Fibroblast of lung (primary cell): Measurements from ENCODE around the gene MAML2. TPM values are rescaled to one million over a fixed set of nuclear protein-coding genes. Genes with fewer than 3 reads are reported as not detected.
A peak's percentile ranks its signal among the peaks of the same experiment; 100 is the strongest.

Experiments
- DNase-seq, 2 donors: peaks; one replicate each; pipeline versions ENCODE4 v3.0.0 to v3.0.0-alpha.2; 2010; ENCODE audit warnings: low read depth in 2 of 2
- H2AFZ ChIP-seq: 2 replicates; pipeline ENCODE4 v1.5.1; 2012; ENCODE audit warnings: low read length, control low read depth, inconsistent platforms
- H3K27ac ChIP-seq: 2 replicates; pipeline ENCODE4 v1.5.1; 2011; ENCODE audit warnings: low read length, control low read depth; ENCODE audit not compliant: insufficient read depth
- H3K27me3 ChIP-seq: 2 replicates; pipeline ENCODE4 v1.5.1; 2011; ENCODE audit warnings: mild to moderate bottlenecking, low read length; ENCODE audit not compliant: control insufficient read depth, insufficient read depth
- H3K36me3 ChIP-seq: 2 replicates; pipeline ENCODE4 v1.5.1; 2011; ENCODE audit warnings: low read length; ENCODE audit not compliant: control insufficient read depth, insufficient read depth
- H3K4me1 ChIP-seq: 2 replicates; pipeline ENCODE4 v1.5.1; 2011; ENCODE audit warnings: low read length; ENCODE audit not compliant: control insufficient read depth, insufficient read depth; ENCODE audit errors: extremely low read depth
- H3K4me2 ChIP-seq: 2 replicates; pipeline ENCODE4 v1.5.1; 2011; ENCODE audit warnings: low read length, control low read depth; ENCODE audit not compliant: insufficient read depth; ENCODE audit errors: extremely low read depth
- H3K4me3 ChIP-seq, 4 experiments: fragments of 200-600 bp in 1 of 4; sonication (generic) in 1 of 4; replicated peaks in 1 of 4; 2 replicates each; pipeline ENCODE4 v1.5.1; 2011 to 2016; ENCODE audit warnings: low read length in 4 of 4, low read depth in 3 of 4, mild to moderate bottlenecking in 3 of 4, control low read depth in 2 of 4, inconsistent platforms in 1 of 4, mixed read lengths in 1 of 4; ENCODE audit not compliant: insufficient read depth in 1 of 4; ENCODE audit errors: control extremely low read depth in 1 of 4
- H3K79me2 ChIP-seq: 2 replicates; pipeline ENCODE4 v1.5.1; 2012; ENCODE audit warnings: mild to moderate bottlenecking, low read length, inconsistent platforms; ENCODE audit not compliant: control insufficient read depth, insufficient read depth
- H3K9ac ChIP-seq: 2 replicates; pipeline ENCODE4 v1.5.1; 2011; ENCODE audit warnings: mild to moderate bottlenecking, low read length, control low read depth; ENCODE audit not compliant: insufficient read depth
- H3K9me3 ChIP-seq: 2 replicates; pipeline ENCODE4 v1.5.1; 2012; ENCODE audit warnings: low read depth, low read length; ENCODE audit not compliant: control insufficient read depth, insufficient read depth
- H4K20me1 ChIP-seq: 2 replicates; pipeline ENCODE4 v1.5.1; 2011; ENCODE audit warnings: low read length; ENCODE audit not compliant: control insufficient read depth, insufficient read depth; ENCODE audit errors: extremely low read depth
- CTCF ChIP-seq, 2 donors: IDR thresholded peaks in 1 of 2; conservative IDR thresholded peaks in 1 of 2; 1 replicate in 1 of 2; 2 replicates in 1 of 2; pipeline ENCODE4 v1.5.1; 2011 to 2012; ENCODE audit warnings: low read length in 2 of 2, control low read depth in 1 of 2, inconsistent platforms in 1 of 2, low read depth in 1 of 2, mild to moderate bottlenecking in 1 of 2
- EZH2 ChIP-seq: IDR thresholded peaks from 2 replicates; pipeline ENCODE4 v1.5.1; 2012; ENCODE audit warnings: low read length, control low read depth, mild to moderate bottlenecking; ENCODE audit errors: missing control alignments
- polyA plus RNA-seq, 2 donors: library from polyadenylated mRNA; depleted of rRNA in 1 of 2; stranded (reverse) in 1 of 2; unstranded in 1 of 2; fragments of >200 nt; gene quantifications; 2 replicates each; pipeline ENCODE4 v1.2.1, GENCODE V29; 2011 to 2012; ENCODE audit warnings: missing spikeins in 1 of 2
- total RNA-seq: library from RNA; depleted of rRNA; stranded (reverse); fragments of >200 nt; gene quantifications from 2 replicates; pipeline ENCODE4 v1.2.1, GENCODE V29; 2014

MAML2 gene
- total and polyA plus RNA-seq, 2 donors (not counting 1 experiment from before 2014, with no cell fraction given): 13.0 to 19.0 TPM

- Histone ChIP-seq H3K27me3 (no peaks in the 10 kb centered on the region), H3K36me3 (peaks cover 4% of the 10 kb centered on the region), H3K4me3 (no peak overlapping the region), H3K4me2 (no peak overlapping the region), H3K27ac (no peak overlapping the region), H2AFZ (no peak overlapping the region), H3K79me2 (no peaks in the 10 kb centered on the region), H4K20me1 (no peaks in the 10 kb centered on the region), H3K9ac (no peak overlapping the region), H3K9me3 (no peaks in the 10 kb centered on the region), H3K4me1 (no peaks in the 10 kb centered on the region)
- TF ChIP-seq CTCF (conservative IDR thresholded peaks at IDR 0.05 in 1 of 2, IDR thresholded peaks at IDR 0.05 in 1 of 2; ENCODE audit: low read depth in 1 of 2, low read length in 2 of 2): no peak
- TF ChIP-seq EZH2: no peak
- no peak for DNase-seq
Measured at GRCh38 chr11:95984072-95984471, 358.9 kb downstream of the MAML2 start.

DNA sequence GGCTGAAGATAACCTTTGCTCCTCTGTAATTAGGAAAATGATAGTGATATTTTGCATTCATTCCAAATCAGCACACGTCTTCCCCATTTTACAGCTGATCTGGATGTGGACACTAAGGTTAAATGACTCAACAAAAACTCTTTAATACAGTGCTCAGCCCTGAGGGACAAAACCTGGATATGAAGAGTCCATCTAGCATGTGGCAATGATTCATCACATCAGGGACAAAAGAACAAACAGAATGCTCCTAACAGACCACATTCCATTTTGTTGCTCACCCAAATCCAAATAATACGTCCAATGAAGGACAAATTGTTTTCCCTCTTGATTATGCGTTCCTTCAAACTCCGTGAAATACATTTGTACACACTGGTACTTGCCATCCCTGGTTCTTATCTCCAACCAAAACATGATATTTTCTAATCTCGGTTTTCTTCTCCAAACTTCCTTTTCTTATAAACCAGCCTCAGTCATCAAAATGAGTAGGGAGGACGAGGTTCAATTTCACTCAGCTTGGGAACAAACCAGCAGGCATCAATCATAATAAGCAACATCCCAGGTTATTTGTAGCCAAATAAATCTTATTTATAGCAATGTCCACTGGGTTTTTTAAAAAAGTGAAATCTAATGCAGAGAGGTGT is 365.3 kb downstream of the MAML2 start:
- TF ChIP-seq CTCF (conservative IDR thresholded peaks at IDR 0.05 in 1 of 2, IDR thresholded peaks at IDR 0.05 in 1 of 2; ENCODE audit: low read depth in 1 of 2, low read length in 2 of 2) (no peak), EZH2 (no peak)
- Histone ChIP-seq H4K20me1 (no peaks in the 10 kb centered on the region), H3K27ac (no peak overlapping the region), H3K4me3 (no peak overlapping the region), H3K9ac (no peak overlapping the region), H3K27me3 (no peaks in the 10 kb centered on the region), H3K4me1 (no peaks in the 10 kb centered on the region), H3K4me2 (no peak overlapping the region), H2AFZ (no peak overlapping the region), H3K36me3 (no peaks in the 10 kb centered on the region), H3K79me2 (no peaks in the 10 kb centered on the region), H3K9me3 (no peaks in the 10 kb centered on the region)
- DNase-seq: peak; percentile 35 to 82

DNA sequence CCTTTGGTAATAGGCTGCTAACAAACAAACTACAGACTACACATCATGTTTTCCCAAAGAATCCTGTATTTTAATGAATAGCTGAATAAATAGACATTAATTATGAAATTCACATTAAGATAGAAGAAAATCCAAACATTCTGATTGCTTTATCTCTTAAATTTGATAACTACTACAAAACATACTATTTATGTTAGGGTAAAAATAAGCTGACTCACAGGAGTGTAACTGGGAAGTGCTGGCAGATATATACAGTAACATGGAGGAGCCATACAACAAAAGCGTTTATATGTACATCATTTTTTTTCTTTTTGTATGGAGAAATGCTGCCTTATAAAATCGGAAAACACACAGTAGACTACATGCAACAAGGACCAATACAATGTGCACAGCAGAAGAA is 366.4 kb downstream of the MAML2 start:
- Histone ChIP-seq H3K4me1 (no peaks in the 10 kb centered on the region), H3K79me2 (no peaks in the 10 kb centered on the region), H3K9ac (no peak overlapping the region), H3K9me3 (no peaks in the 10 kb centered on the region), H4K20me1 (no peaks in the 10 kb centered on the region), H3K4me2 (no peak overlapping the region), H3K27ac (no peak overlapping the region), H3K27me3 (no peaks in the 10 kb centered on the region), H3K4me3 (no peak overlapping the region), H2AFZ (no peak overlapping the region), H3K36me3 (no peaks in the 10 kb centered on the region)
- DNase-seq: peak in 1 of 2 donors; percentile 15
- TF ChIP-seq CTCF (conservative IDR thresholded peaks at IDR 0.05 in 1 of 2, IDR thresholded peaks at IDR 0.05 in 1 of 2; ENCODE audit: low read depth in 1 of 2, low read length in 2 of 2): no peak
- no peak for TF ChIP-seq EZH2
